IMR-90 (cell line): ENCODE results near the gene CUTA. TPM values are rescaled to one million over a fixed set of nuclear protein-coding genes. Genes with fewer than 3 reads are reported as not detected.

Experiments used
- ATAC-seq: fragments of 200-7000 bp; cut with Tn5 transposase; 2 replicates; pipeline ENCODE4 v1.9.1; 2020; ENCODE audit warnings: low read depth, mild to moderate bottlenecking, moderate library complexity
- BruUV-seq: library from RNA; stranded (reverse); fragments of 400-500 nt; replicated peaks from 2 replicates; lab custom pipeline; 2021; lab: Mats Ljungman, UMichigan
- CTCF ChIA-PET: fragments of 300-600 bp; formaldehyde crosslinking; extraction: SDS; loops from one replicate; lab custom pipeline; 2021; ENCODE audit warnings: antibody characterized with exemption; lab: Yijun Ruan, JAX
- POLR2A ChIA-PET: fragments of 300-600 bp; sonication (Branson Sonifier 250); formaldehyde crosslinking; loops from one replicate; lab custom pipeline; 2022; ENCODE audit warnings: antibody characterized with exemption; ENCODE audit not compliant: unreplicated experiment; lab: Charles Lee
- DNase-seq: peaks from one replicate; pipeline ENCODE4 v3.0.0; 2013
- H2AFZ ChIP-seq: replicated peaks from 2 replicates; pipeline ENCODE3; 2013; ENCODE audit warnings: low read length, mild to moderate bottlenecking; ENCODE audit not compliant: poor library complexity
- H2AK5ac ChIP-seq: 2 replicates; pipeline ENCODE4 v1.6.1; 2013; ENCODE audit warnings: low read depth, low read length, inconsistent platforms
- H2AK9ac ChIP-seq: replicated peaks from 2 replicates; pipeline ENCODE3; 2013; ENCODE audit warnings: mild to moderate bottlenecking, low read depth, low read length, moderate library complexity; ENCODE audit not compliant: poor library complexity
- H2BK120ac ChIP-seq: 2 replicates; pipeline ENCODE4 v1.6.1; 2013; ENCODE audit warnings: low read depth, low read length, inconsistent platforms
- H2BK15ac ChIP-seq: 3 replicates; pipeline ENCODE4 v1.6.1; 2013; ENCODE audit warnings: low read depth, low read length, inconsistent platforms
- H2BK20ac ChIP-seq: 2 replicates; pipeline ENCODE4 v1.6.1; 2013; ENCODE audit warnings: low read depth, mild to moderate bottlenecking, inconsistent platforms, low read length, moderate library complexity
- H2BK5ac ChIP-seq: 2 replicates; pipeline ENCODE4 v1.6.1; 2013; ENCODE audit warnings: mild to moderate bottlenecking, low read depth, low read length, inconsistent platforms; ENCODE audit not compliant: poor library complexity, severe bottlenecking
- H3K14ac ChIP-seq: replicated peaks from 2 replicates; pipeline ENCODE4 v1.6.1; 2013; ENCODE audit warnings: low read depth, low read length, inconsistent platforms
- H3K18ac ChIP-seq: 2 replicates; pipeline ENCODE4 v1.6.1; 2013; ENCODE audit warnings: low read depth, low read length, control low read depth
- H3K23ac ChIP-seq: 2 replicates; pipeline ENCODE4 v1.6.1; 2013; ENCODE audit warnings: low read depth, low read length, inconsistent platforms
- H3K27ac ChIP-seq: 2 replicates; pipeline ENCODE4 v1.5.1; 2013; ENCODE audit warnings: mild to moderate bottlenecking, control low read depth, low read length; ENCODE audit not compliant: insufficient read depth
- H3K27me3 ChIP-seq: 2 replicates; pipeline ENCODE4 v1.6.1; 2013; ENCODE audit warnings: low read length; ENCODE audit not compliant: control insufficient read depth, insufficient read depth
- H3K36me3 ChIP-seq: 2 replicates; pipeline ENCODE4 v1.6.1; 2013; ENCODE audit warnings: low read length, mixed read lengths; ENCODE audit not compliant: control insufficient read depth, insufficient read depth
- H3K4ac ChIP-seq: 2 replicates; pipeline ENCODE4 v1.6.1; 2013; ENCODE audit warnings: low read depth, low read length, inconsistent platforms
- H3K4me1 ChIP-seq: 2 replicates; pipeline ENCODE4 v1.6.1; 2013; ENCODE audit warnings: low read length, mixed read lengths; ENCODE audit not compliant: control insufficient read depth, insufficient read depth
- H3K4me2 ChIP-seq: 2 replicates; pipeline ENCODE4 v1.6.1; 2013; ENCODE audit warnings: low read depth, mild to moderate bottlenecking, control low read depth, low read length, moderate library complexity
- H3K4me3 ChIP-seq: 2 replicates; pipeline ENCODE4 v1.5.1; 2013; ENCODE audit warnings: low read depth, mild to moderate bottlenecking, control low read depth, low read length, moderate library complexity; ENCODE audit not compliant: insufficient read depth
- H3K56ac ChIP-seq: 2 replicates; pipeline ENCODE4 v1.6.1; 2013; ENCODE audit warnings: low read length, inconsistent platforms; ENCODE audit not compliant: insufficient read depth; ENCODE audit errors: extremely low read depth
- H3K79me1 ChIP-seq, 2 experiments: 2 replicates each; pipeline ENCODE4 v1.6.1; 2013; ENCODE audit warnings: low read length in 2 of 2, inconsistent platforms in 1 of 2, low read depth in 1 of 2
- H3K9ac ChIP-seq: 2 replicates; pipeline ENCODE4 v1.6.1; 2013; ENCODE audit warnings: low read depth, low read length, control low read depth
- H3K9me1 ChIP-seq: 2 replicates; pipeline ENCODE4 v1.6.1; 2013; ENCODE audit warnings: low read length, inconsistent platforms; ENCODE audit not compliant: insufficient read depth
- H3K9me3 ChIP-seq: 2 replicates; pipeline ENCODE4 v1.6.1; 2013; ENCODE audit warnings: low read length; ENCODE audit not compliant: control insufficient read depth, insufficient read depth
- H4K20me1 ChIP-seq: 2 replicates; pipeline ENCODE4 v1.6.1; 2013; ENCODE audit warnings: low read length, inconsistent platforms; ENCODE audit not compliant: insufficient read depth
- H4K5ac ChIP-seq: 2 replicates; pipeline ENCODE4 v1.6.1; 2013; ENCODE audit warnings: mild to moderate bottlenecking, low read depth, low read length, control low read depth
- H4K8ac ChIP-seq, 2 experiments: 2 replicates each; pipeline ENCODE4 v1.6.1; 2013; ENCODE audit warnings: low read depth in 2 of 2, low read length in 2 of 2, control low read depth in 1 of 2, inconsistent platforms in 1 of 2
- H4K91ac ChIP-seq: 2 replicates; pipeline ENCODE4 v1.6.1; 2013; ENCODE audit warnings: low read depth, low read length, inconsistent platforms; ENCODE audit not compliant: insufficient read depth
- BHLHE40 ChIP-seq: fragments of 150-350 bp; IDR thresholded peaks from 2 replicates; pipeline ENCODE4 v1.6.1; 2016; ENCODE audit warnings: mild to moderate bottlenecking, low read depth, low read length
- CEBPB ChIP-seq: IDR thresholded peaks from 2 replicates; pipeline ENCODE4 v1.6.1; 2012; ENCODE audit warnings: low read depth, low read length, improper control_type of control experiment
- CHD1 ChIP-seq: IDR thresholded peaks from 2 replicates; pipeline ENCODE4 v1.6.1; 2012; ENCODE audit warnings: low read depth, low read length, improper control_type of control experiment
- FOS ChIP-seq: fragments of 150-350 bp; IDR thresholded peaks from 2 replicates; pipeline ENCODE4 v1.6.1; 2016; ENCODE audit warnings: low read depth, low read length
- MAFK ChIP-seq: IDR thresholded peaks from 2 replicates; pipeline ENCODE4 v1.6.1; 2012; ENCODE audit warnings: low read depth, low read length, improper control_type of control experiment
- MAZ ChIP-seq: IDR thresholded peaks from 2 replicates; pipeline ENCODE4 v1.6.1; 2012; ENCODE audit warnings: low read depth, mild to moderate bottlenecking, low read length, improper control_type of control experiment, moderate library complexity, borderline replicate concordance
- MXI1 ChIP-seq: IDR thresholded peaks from 2 replicates; pipeline ENCODE4 v1.6.1; 2012; ENCODE audit warnings: low read depth, mild to moderate bottlenecking, low read length, moderate library complexity, borderline replicate concordance
- NFE2L2 ChIP-seq: fragments of 150-350 bp; IDR thresholded peaks from 2 replicates; pipeline ENCODE4 v1.6.1; 2016; ENCODE audit warnings: low read depth, mild to moderate bottlenecking, low read length
- POLR2A ChIP-seq: IDR thresholded peaks from 2 replicates; pipeline ENCODE4 v1.6.1; 2012; ENCODE audit warnings: mild to moderate bottlenecking, low read depth, low read length
- RAD21 ChIP-seq: IDR thresholded peaks from 2 replicates; pipeline ENCODE4 v1.6.1; 2012; ENCODE audit warnings: low read length, improper control_type of control experiment
- RCOR1 ChIP-seq: IDR thresholded peaks from 2 replicates; pipeline ENCODE4 v1.6.1; 2012; ENCODE audit warnings: mild to moderate bottlenecking, low read length, improper control_type of control experiment; ENCODE audit not compliant: insufficient replicate concordance
- RFX5 ChIP-seq: IDR thresholded peaks from 2 replicates; pipeline ENCODE4 v1.8.0; 2012; ENCODE audit warnings: low read depth, mild to moderate bottlenecking, low read length, moderate library complexity
- SMC3 ChIP-seq: fragments of 150-350 bp; IDR thresholded peaks from 2 replicates; pipeline ENCODE4 v1.6.1; 2016; ENCODE audit warnings: low read depth, mild to moderate bottlenecking, antibody characterized with exemption, low read length, moderate library complexity
- WGBS, 2 experiments: methylation state at CpG; one replicate each; pipeline versions ENCODE4 v1.1.5 to v1.1.7; 2013; ENCODE audit warnings: missing lambda C conversion rate in 2 of 2; ENCODE audit not compliant: insufficient read length in 1 of 2; ENCODE audit errors: extremely low coverage in 2 of 2; 5-methylcytosine and 5-hydroxymethylcytosine counted together
- dilution Hi-C: fragments of 300-500 bp; cut with HindIII; formaldehyde crosslinking; loops from one replicate; pipeline ENCODE4 v1.14.3; 2018; ENCODE audit warnings: low sequenced_read_pairs; ENCODE audit not compliant: unreplicated experiment
- in situ Hi-C: fragments of 300-500 bp; cut with MboI; formaldehyde crosslinking; loops from 3 replicates; pipeline ENCODE4 v1.14.3; 2019; ENCODE audit warnings: low sequenced_read_pairs, inconsistent platforms, mixed read lengths
- intact Hi-C: fragments of 100-400 bp; cut with micrococcal nuclease; formaldehyde crosslinking; loops from 2 replicates; pipeline ENCODE4 v1.10.0; 2022
- polyA plus RNA-seq, 3 experiments: library from polyadenylated mRNA; depleted of rRNA; stranded (reverse); fragments of >200 nt; gene quantifications; 2 replicates each; pipeline ENCODE4 v1.2.3, GENCODE V29; 2012; ENCODE audit warnings: low replicate concordance in 1 of 3
- total RNA-seq: library from RNA; depleted of rRNA; stranded (reverse); fragments of >200 nt; gene quantifications from 2 replicates; pipeline ENCODE4 v1.2.3, GENCODE V29; 2012
- TF ChIP-seq, protein P1 (sequence below): fragments of 150-350 bp; IDR thresholded peaks from 2 replicates; pipeline ENCODE4 v1.6.1; 2016; ENCODE audit warnings: low read depth, mild to moderate bottlenecking, low read length, moderate library complexity, borderline replicate concordance
- TF ChIP-seq, protein P2 (sequence below): conservative IDR thresholded peaks from 2 replicates; pipeline ENCODE4 v1.5.1; 2012; ENCODE audit warnings: mild to moderate bottlenecking, low read depth, low read length, improper control_type of control experiment
- TF ChIP-seq, protein P3 (sequence below): fragments of 150-350 bp; IDR thresholded peaks from 2 replicates; pipeline ENCODE4 v1.6.1; 2017; ENCODE audit warnings: mild to moderate bottlenecking, antibody characterized with exemption, low read length, low read depth

The CUTA gene
- total and polyA plus RNA-seq, 2 of the 4 experiments (the other 2 are of a cell fraction) = 136 to 427 TPM

GRCh38 chr6:33441457-33441856 lies 23.6 kb upstream of the CUTA start:
- BruUV-seq = no TSS peak
- Histone ChIP-seq H2AK5ac (no peak overlapping the region), H3K4ac (no peak overlapping the region), H3K4me3 (no peak overlapping the region), H3K14ac (no peak overlapping the region), H3K18ac (no peak overlapping the region), H3K9me3 (no peaks in the 10 kb centered on the region), H4K91ac (no peak overlapping the region), H3K27ac (no peak overlapping the region), H2AFZ (no peak overlapping the region), H3K4me1 (no peaks in the 10 kb centered on the region), H3K36me3 (peaks cover 71% of the 10 kb centered on the region), H3K4me2 (no peak overlapping the region), H2BK15ac (no peak overlapping the region), H2BK20ac (no peak overlapping the region), H3K56ac (no peak overlapping the region), H2BK120ac (no peak overlapping the region), H3K23ac (no peak overlapping the region), H3K9me1 (no peaks in the 10 kb centered on the region; the same call in 1 of the 2 replicates), H4K5ac (no peak overlapping the region), H3K9ac (no peak overlapping the region), H2BK5ac (no peak overlapping the region), H3K79me1 (peaks cover 2 to 9% of the 10 kb centered on the region in 2 experiments; a peak in 3 of 4 replicates), H2AK9ac (peak overlapping the region; percentile 15), H3K27me3 (no peaks in the 10 kb centered on the region), H4K8ac (no peak overlapping the region), H4K20me1 (no peaks in the 10 kb centered on the region)
- WGBS, 2 experiments = 97% methylated on average over 6 of the region's 9 CpGs; no CpG with 5 or more reads in 1 of the 2 experiments
- ATAC-seq = no peak
- CTCF ChIA-PET = no interaction called here
- intact Hi-C loops (no loop called here), in situ Hi-C loops (no loop called here), dilution Hi-C loops (no loop called here)
- POLR2A ChIA-PET = no interaction called here
- no peak for TF ChIP-seq FOS
- no peak for TF ChIP-seq MAZ
- TF ChIP-seq, protein P1, sequence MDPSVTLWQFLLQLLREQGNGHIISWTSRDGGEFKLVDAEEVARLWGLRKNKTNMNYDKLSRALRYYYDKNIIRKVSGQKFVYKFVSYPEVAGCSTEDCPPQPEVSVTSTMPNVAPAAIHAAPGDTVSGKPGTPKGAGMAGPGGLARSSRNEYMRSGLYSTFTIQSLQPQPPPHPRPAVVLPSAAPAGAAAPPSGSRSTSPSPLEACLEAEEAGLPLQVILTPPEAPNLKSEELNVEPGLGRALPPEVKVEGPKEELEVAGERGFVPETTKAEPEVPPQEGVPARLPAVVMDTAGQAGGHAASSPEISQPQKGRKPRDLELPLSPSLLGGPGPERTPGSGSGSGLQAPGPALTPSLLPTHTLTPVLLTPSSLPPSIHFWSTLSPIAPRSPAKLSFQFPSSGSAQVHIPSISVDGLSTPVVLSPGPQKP = no peak
- no peak for TF ChIP-seq BHLHE40
- TF ChIP-seq RCOR1 = no peak
- TF ChIP-seq, protein P2, sequence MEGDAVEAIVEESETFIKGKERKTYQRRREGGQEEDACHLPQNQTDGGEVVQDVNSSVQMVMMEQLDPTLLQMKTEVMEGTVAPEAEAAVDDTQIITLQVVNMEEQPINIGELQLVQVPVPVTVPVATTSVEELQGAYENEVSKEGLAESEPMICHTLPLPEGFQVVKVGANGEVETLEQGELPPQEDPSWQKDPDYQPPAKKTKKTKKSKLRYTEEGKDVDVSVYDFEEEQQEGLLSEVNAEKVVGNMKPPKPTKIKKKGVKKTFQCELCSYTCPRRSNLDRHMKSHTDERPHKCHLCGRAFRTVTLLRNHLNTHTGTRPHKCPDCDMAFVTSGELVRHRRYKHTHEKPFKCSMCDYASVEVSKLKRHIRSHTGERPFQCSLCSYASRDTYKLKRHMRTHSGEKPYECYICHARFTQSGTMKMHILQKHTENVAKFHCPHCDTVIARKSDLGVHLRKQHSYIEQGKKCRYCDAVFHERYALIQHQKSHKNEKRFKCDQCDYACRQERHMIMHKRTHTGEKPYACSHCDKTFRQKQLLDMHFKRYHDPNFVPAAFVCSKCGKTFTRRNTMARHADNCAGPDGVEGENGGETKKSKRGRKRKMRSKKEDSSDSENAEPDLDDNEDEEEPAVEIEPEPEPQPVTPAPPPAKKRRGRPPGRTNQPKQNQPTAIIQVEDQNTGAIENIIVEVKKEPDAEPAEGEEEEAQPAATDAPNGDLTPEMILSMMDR = no peak
- TF ChIP-seq CHD1 = no peak
- no peak for TF ChIP-seq POLR2A
- TF ChIP-seq SMC3 = no peak
- no peak for TF ChIP-seq MXI1
- no peak for TF ChIP-seq CEBPB
- TF ChIP-seq, protein P3, sequence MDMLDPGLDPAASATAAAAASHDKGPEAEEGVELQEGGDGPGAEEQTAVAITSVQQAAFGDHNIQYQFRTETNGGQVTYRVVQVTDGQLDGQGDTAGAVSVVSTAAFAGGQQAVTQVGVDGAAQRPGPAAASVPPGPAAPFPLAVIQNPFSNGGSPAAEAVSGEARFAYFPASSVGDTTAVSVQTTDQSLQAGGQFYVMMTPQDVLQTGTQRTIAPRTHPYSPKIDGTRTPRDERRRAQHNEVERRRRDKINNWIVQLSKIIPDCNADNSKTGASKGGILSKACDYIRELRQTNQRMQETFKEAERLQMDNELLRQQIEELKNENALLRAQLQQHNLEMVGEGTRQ = no peak
- no peak for TF ChIP-seq MAFK
- no peak for TF ChIP-seq NFE2L2
- no peak for TF ChIP-seq RAD21
- no peak for TF ChIP-seq RFX5
- no peak for DNase-seq
